Uterus (tissue), 4 donors: ENCODE measurements around the gene SGSM2. TPM values are rescaled to one million over a fixed set of nuclear protein-coding genes. Genes with fewer than 3 reads are reported as not detected.

Source experiments
- DNase-seq, 2 donors: peaks; one replicate each; pipeline ENCODE4 v3.0.0-alpha.2; 2019 to 2020
- H3K27ac ChIP-seq, 2 donors: fragments of 200-600 bp; sonication (generic); 1 replicate in 1 of 2; 2 replicates in 1 of 2; pipeline ENCODE4 v1.5.1; 2016 to 2018
- H3K27me3 ChIP-seq, 2 donors: fragments of 200-600 bp; sonication (generic); one replicate each; pipeline ENCODE4 v1.5.1; 2018 to 2019; ENCODE audit warnings: control low read depth in 1 of 2
- H3K36me3 ChIP-seq, 2 donors: fragments of 200-600 bp; sonication (generic); one replicate each; pipeline ENCODE4 v1.5.1; 2019; ENCODE audit warnings: control low read depth in 1 of 2
- H3K4me1 ChIP-seq, 2 donors: fragments of 200-600 bp; sonication (generic); one replicate each; pipeline ENCODE4 v1.5.1; 2018 to 2019; ENCODE audit warnings: control low read depth in 1 of 2
- H3K4me3 ChIP-seq, 2 donors: fragments of 200-600 bp; sonication (generic); 1 replicate in 1 of 2; 2 replicates in 1 of 2; pipeline ENCODE4 v1.5.1; 2018 to 2019; ENCODE audit warnings: mild to moderate bottlenecking in 1 of 2
- H3K9me3 ChIP-seq, 2 donors: fragments of 200-600 bp; sonication (generic); one replicate each; pipeline ENCODE4 v1.5.1; 2019; ENCODE audit warnings: control low read depth in 1 of 2
- POLR2A ChIP-seq, 2 donors: fragments of 450-650 bp; IDR thresholded peaks; one replicate each; pipeline ENCODE4 v1.6.1; 2016; ENCODE audit warnings: antibody characterized with exemption in 2 of 2, mild to moderate bottlenecking in 1 of 2, moderate library complexity in 1 of 2
- intact Hi-C: fragments of 100-400 bp; cut with DNase I; formaldehyde crosslinking; loops from one replicate; pipeline ENCODE4 v1.15.1; 2023; ENCODE audit warnings: low total_unique reads
- small RNA-seq: library from RNA; depleted of rRNA; stranded (forward); fragments of <200 nt; gene quantifications from one replicate; pipeline ENCODE3, GENCODE V24; 2016
- total RNA-seq, 4 donors: library from RNA; depleted of rRNA in 3 of 4; stranded (reverse); fragments of >200 nt in 3 of 4; gene quantifications; one replicate each; pipeline versions ENCODE4 v1.1.0 to v1.2.4, GENCODE V29; 2014 to 2023
- TF ChIP-seq, protein P1 (sequence below), 4 experiments: fragments of 200-600 bp in 2 of 4; fragments of 450-650 bp in 2 of 4; sonication (generic) in 2 of 4; IDR thresholded peaks; one replicate each; pipeline ENCODE4 v1.5.1; 2016 to 2019; ENCODE audit warnings: antibody characterized with exemption in 4 of 4, mild to moderate bottlenecking in 2 of 4, moderate library complexity in 1 of 4
- donor health status: DM: yes; HTN: yes; CAD: no.

SGSM2 gene
- total RNA-seq, 4 donors from 2014 or later, result 13.2 to 77.5 (median 51.2) TPM

DNA sequence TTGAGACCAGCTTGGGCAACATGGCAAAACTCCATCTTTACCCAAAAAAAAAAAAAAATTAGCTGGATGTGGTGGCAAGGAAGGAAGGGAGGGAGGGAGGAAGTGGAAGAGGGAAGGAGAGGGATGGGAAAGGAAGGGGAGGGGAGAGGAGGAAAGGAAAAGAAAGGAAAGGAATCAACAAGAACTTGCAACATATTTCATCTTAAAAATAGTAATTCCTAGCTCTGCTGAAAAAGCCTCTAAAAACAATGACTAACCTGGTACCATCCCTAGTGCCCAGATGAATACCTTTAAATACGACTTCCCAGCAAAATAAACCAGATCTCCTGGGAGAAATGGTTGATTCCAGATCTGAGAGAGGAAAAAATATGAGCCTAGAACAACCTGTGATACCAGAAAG, 90.6 kb downstream of the SGSM2 start:
- H3K27ac ChIP-seq, result no peak overlapping the region
- no peaks in the 10 kb centered on the region for H3K4me1 ChIP-seq
- no peaks in the 10 kb centered on the region for H3K36me3 ChIP-seq
- DNase-seq, result no peak
- no peaks in the 10 kb centered on the region for H3K9me3 ChIP-seq
- TF ChIP-seq, protein P1, sequence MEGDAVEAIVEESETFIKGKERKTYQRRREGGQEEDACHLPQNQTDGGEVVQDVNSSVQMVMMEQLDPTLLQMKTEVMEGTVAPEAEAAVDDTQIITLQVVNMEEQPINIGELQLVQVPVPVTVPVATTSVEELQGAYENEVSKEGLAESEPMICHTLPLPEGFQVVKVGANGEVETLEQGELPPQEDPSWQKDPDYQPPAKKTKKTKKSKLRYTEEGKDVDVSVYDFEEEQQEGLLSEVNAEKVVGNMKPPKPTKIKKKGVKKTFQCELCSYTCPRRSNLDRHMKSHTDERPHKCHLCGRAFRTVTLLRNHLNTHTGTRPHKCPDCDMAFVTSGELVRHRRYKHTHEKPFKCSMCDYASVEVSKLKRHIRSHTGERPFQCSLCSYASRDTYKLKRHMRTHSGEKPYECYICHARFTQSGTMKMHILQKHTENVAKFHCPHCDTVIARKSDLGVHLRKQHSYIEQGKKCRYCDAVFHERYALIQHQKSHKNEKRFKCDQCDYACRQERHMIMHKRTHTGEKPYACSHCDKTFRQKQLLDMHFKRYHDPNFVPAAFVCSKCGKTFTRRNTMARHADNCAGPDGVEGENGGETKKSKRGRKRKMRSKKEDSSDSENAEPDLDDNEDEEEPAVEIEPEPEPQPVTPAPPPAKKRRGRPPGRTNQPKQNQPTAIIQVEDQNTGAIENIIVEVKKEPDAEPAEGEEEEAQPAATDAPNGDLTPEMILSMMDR (IDR thresholded peaks at IDR 0.05), result no peak
- TF ChIP-seq POLR2A (IDR thresholded peaks at IDR 0.05), result no peak
- H3K4me3 ChIP-seq, result no peak overlapping the region
- intact Hi-C loops, result no loop called here
- H3K27me3 ChIP-seq, result no peaks in the 10 kb centered on the region

Small RNAs within 50 kb of the gene (small RNA-seq; reads per million reads assigned to genes)
- gene AC006435.3 (not detected), gene AC006435.4 (not detected), gene SNORD91A (1,822 reads per million, percentile 98 among the genes with 10 or more reads in this experiment), gene SNORD91B (292 reads per million, percentile 96 among the genes with 10 or more reads in this experiment)

Other genes with a start within 250 kb of the SGSM2 start
- gene SMG6, start 33.7 kb upstream of the SGSM2 start, total RNA-seq, result 10 to 100 TPM; 13.3 to 74.9 (median 41.6) TPM
- gene SRR, start 33.6 kb upstream of the SGSM2 start, total RNA-seq, result 10 to 100 TPM in 2 of 4 donors, 1 to 10 TPM in 2; 5.6 to 29.2 (median 13.4) TPM
- gene TSR1, start 1.0 kb upstream of the SGSM2 start, total RNA-seq, result 10 to 100 TPM in 3 of 4 donors, 1 to 10 TPM in 1; 2.1 to 43.3 (median 23.5) TPM
- 10 to 100 TPM in 1 of 4 donors, 1 to 10 TPM in 3; 1.8 to 32.6 (median 7.8) TPM for gene MNT, start 63.6 kb downstream of the SGSM2 start, total RNA-seq
- 100 to 1,000 TPM in 1 of 4 donors, 10 to 100 TPM in 3; 25.1 to 118 (median 49.3) TPM for gene METTL16, start 174.4 kb downstream of the SGSM2 start, total RNA-seq